ENCODE data around the gene BAZ2B. TPM values are rescaled to one million over a fixed set of nuclear protein-coding genes. Genes with fewer than 3 reads are reported as not detected.

BAZ2B gene
- total RNA-seq, 1 experiment from 2014 or later: 33.0 TPM

- no peak for TF ChIP-seq TP53 (CRISPR knock-in tag; IDR thresholded peaks at IDR 0.05)
- ChIA-PET POLR2A (no interaction called here), CTCF (no interaction called here)
- H3K9me3 Mint-ChIP-seq: peaks cover 5% of the 10 kb centered on the region; the same call in 1 of the 2 replicates
- no peaks in the 10 kb centered on the region for H3K27me3 Mint-ChIP-seq (ENCODE audit: low read depth)
- H3K27ac Mint-ChIP-seq: no peak overlapping the region
- H3K4me3 Mint-ChIP-seq: no peak overlapping the region
- DNase-seq (ENCODE audit: low spot score) (no peak), ATAC-seq (no peak)
- H3K4me1 Mint-ChIP-seq: no peaks in the 10 kb centered on the region
- H3K36me3 Mint-ChIP-seq: peaks cover 25% of the 10 kb centered on the region
Observed at GRCh38 chr2:159471340-159471739, 145.0 kb downstream of the BAZ2B start.

- ChIA-PET POLR2A (no interaction called here), CTCF (interaction anchor here (0.9 kb wide), 1 partner anchor 349 kb away, joined by 3 read pairs; no protein-coding TSS in a partner anchor)
- Mint-ChIP-seq H3K36me3 (peaks cover 6% of the 10 kb centered on the region; the same call in 1 of the 2 replicates), H3K4me1 (no peaks in the 10 kb centered on the region), H3K9me3 (peaks cover 5% of the 10 kb centered on the region; the same call in 1 of the 2 replicates), H3K27ac (no peak overlapping the region; the same call in 1 of the 2 replicates), H3K4me3 (no peak overlapping the region), H3K27me3 (ENCODE audit: low read depth) (no peaks in the 10 kb centered on the region)
- DNase-seq (ENCODE audit: low spot score) (no peak), ATAC-seq (no peak)
- TF ChIP-seq PREB (CRISPR knock-in tag; IDR thresholded peaks at IDR 0.05; ENCODE audit: borderline replicate concordance) (no peak), MLX (CRISPR knock-in tag; IDR thresholded peaks at IDR 0.05) (no peak), ZNF263 (CRISPR knock-in tag; IDR thresholded peaks at IDR 0.05; ENCODE audit: low read depth) (no peak), ZNF532 (CRISPR knock-in tag; IDR thresholded peaks at IDR 0.05; ENCODE audit: borderline replicate concordance) (no peak)
Observed at GRCh38 chr2:159468257-159468656, 148.1 kb downstream of the BAZ2B start.

- no peak for TF ChIP-seq ETV6 (CRISPR knock-in tag; IDR thresholded peaks at IDR 0.05)
- no peak for TF ChIP-seq NR1H2 (CRISPR knock-in tag; IDR thresholded peaks at IDR 0.05)
- H3K36me3 Mint-ChIP-seq: peaks cover under 1% of the 10 kb centered on the region; the same call in 1 of the 2 replicates
- DNase-seq (ENCODE audit: low spot score) (no peak), ATAC-seq (no peak)
- CTCF ChIA-PET: no interaction called here
- no peaks in the 10 kb centered on the region for H3K27me3 Mint-ChIP-seq (ENCODE audit: low read depth)
- H3K4me1 Mint-ChIP-seq: no peaks in the 10 kb centered on the region
- no peak overlapping the region for H3K4me3 Mint-ChIP-seq
- H3K9me3 Mint-ChIP-seq: no peaks in the 10 kb centered on the region
- H3K27ac Mint-ChIP-seq: no peak overlapping the region
- POLR2A ChIA-PET: no interaction called here
Observed at GRCh38 chr2:159462961-159463360, 153.4 kb downstream of the BAZ2B start.

GRCh38 chr2:159462201-159462785, 154.1 kb downstream of the BAZ2B start:
- H3K36me3 Mint-ChIP-seq: no peaks in the 10 kb centered on the region
- no peaks in the 10 kb centered on the region for H3K4me1 Mint-ChIP-seq
- TF ChIP-seq ZBTB21 (CRISPR knock-in tag; IDR thresholded peaks at IDR 0.05; ENCODE audit: borderline replicate concordance): no peak
- no peak for TF ChIP-seq STAT6 (CRISPR knock-in tag; conservative IDR thresholded peaks at IDR 0.05; ENCODE audit: low read depth)
- no peak for TF ChIP-seq E2F1 (CRISPR knock-in tag; IDR thresholded peaks at IDR 0.05)
- TF ChIP-seq ESRRA (CRISPR knock-in tag; IDR thresholded peaks at IDR 0.05; ENCODE audit: borderline replicate concordance): no peak
- no peak for TF ChIP-seq EMX1 (CRISPR knock-in tag; IDR thresholded peaks at IDR 0.05)
- no peak for TF ChIP-seq SMAD4 (CRISPR knock-in tag; IDR thresholded peaks at IDR 0.05)
- no peak for TF ChIP-seq ZNF416 (CRISPR knock-in tag; IDR thresholded peaks at IDR 0.05)
- TF ChIP-seq FOXK1 (CRISPR knock-in tag; IDR thresholded peaks at IDR 0.05): no peak
- no peak for TF ChIP-seq GTF2I (CRISPR knock-in tag; conservative IDR thresholded peaks at IDR 0.05)

More at GRCh38 chr2:159462201-159462785, 154.1 kb downstream of the BAZ2B start:
- Mint-ChIP-seq H3K27ac (no peak overlapping the region), H3K4me3 (no peak overlapping the region), H3K27me3 (ENCODE audit: low read depth) (no peaks in the 10 kb centered on the region), H3K9me3 (no peaks in the 10 kb centered on the region)
- ATAC-seq: no peak
- ChIA-PET CTCF (no interaction called here), POLR2A (no interaction called here)
- DNase-seq (ENCODE audit: low spot score): no peak

Measured in WTC11 (cell line).